Panc1 (cell line): ENCODE measurements around the gene COL4A2. TPM values are rescaled to one million over a fixed set of nuclear protein-coding genes. Genes with fewer than 3 reads are reported as not detected.

ENCODE experiments used
- ATAC-seq: fragments of 200-7000 bp; cut with Tn5 transposase; 2 replicates; pipeline ENCODE4 v1.9.1; 2020; ENCODE audit warnings: mild to moderate bottlenecking, moderate library complexity
- BruUV-seq: library from RNA; stranded (reverse); fragments of 400-500 nt; replicated peaks from 2 replicates; lab custom pipeline; 2021; lab: Mats Ljungman, UMichigan
- CTCF ChIA-PET: fragments of 300-600 bp; sonication (Branson Sonifier 250); formaldehyde crosslinking; loops from one replicate; lab custom pipeline; 2022; ENCODE audit warnings: antibody characterized with exemption; lab: Charles Lee
- POLR2A ChIA-PET: fragments of 300-600 bp; sonication (Branson Sonifier 250); formaldehyde crosslinking; loops from one replicate; lab custom pipeline; 2022; ENCODE audit warnings: antibody characterized with exemption; lab: Charles Lee
- DNase-seq: peaks from one replicate; pipeline ENCODE4 v3.0.0-alpha.2; 2010; ENCODE audit warnings: low read depth, low spot score
- H3K27ac ChIP-seq: 2 replicates; pipeline ENCODE4 v1.5.1; 2011; ENCODE audit warnings: mild to moderate bottlenecking, low read length, inconsistent platforms
- H3K27me3 ChIP-seq: fragments of 200-500 bp; sonication (Bioruptor generic); 2 replicates; pipeline ENCODE4 v1.6.0; 2014; ENCODE audit warnings: low read length, inconsistent platforms; ENCODE audit not compliant: control insufficient read depth, insufficient read depth
- H3K36me3 ChIP-seq: fragments of 200-500 bp; sonication (Bioruptor generic); 2 replicates; pipeline ENCODE4 v1.5.1; 2014; ENCODE audit warnings: inconsistent platforms, mild to moderate bottlenecking, low read length, moderate library complexity; ENCODE audit not compliant: control insufficient read depth, insufficient read depth
- H3K4me1 ChIP-seq: 2 replicates; pipeline ENCODE4 v1.5.1; 2011; ENCODE audit warnings: inconsistent platforms, mild to moderate bottlenecking, low read length, moderate library complexity; ENCODE audit not compliant: control insufficient read depth, insufficient read depth
- H3K4me3 ChIP-seq, 2 experiments: 2 replicates each; pipeline ENCODE4 v1.5.1; 2011 to 2012; ENCODE audit warnings: low read depth in 2 of 2, low read length in 2 of 2, mild to moderate bottlenecking in 2 of 2, inconsistent platforms in 1 of 2, moderate library complexity in 1 of 2
- H3K9me3 ChIP-seq: fragments of 200-500 bp; sonication (Bioruptor generic); 2 replicates; pipeline ENCODE4 v1.5.1; 2014; ENCODE audit warnings: low read depth, mild to moderate bottlenecking, inconsistent platforms, low read length, moderate library complexity; ENCODE audit not compliant: control insufficient read depth, insufficient read depth
- POLR2AphosphoS5 ChIP-seq: IDR thresholded peaks from 2 replicates; pipeline ENCODE4 v1.6.1; 2012; ENCODE audit warnings: mild to moderate bottlenecking, low read depth, low read length, moderate library complexity
- SIN3A ChIP-seq: IDR thresholded peaks from 2 replicates; pipeline ENCODE4 v1.6.1; 2012; ENCODE audit warnings: low read depth, mild to moderate bottlenecking, low read length, moderate library complexity, borderline replicate concordance; ENCODE audit not compliant: insufficient read depth
- TCF7L2 ChIP-seq: IDR thresholded peaks from 2 replicates; pipeline ENCODE4 v1.6.1; 2011; ENCODE audit warnings: mild to moderate bottlenecking, low read depth, low read length, inconsistent platforms
- in situ Hi-C: cut with HindIII; loops from 2 replicates; pipeline ENCODE4 v1.10.0; 2016; ENCODE audit warnings: low sequenced_read_pairs, low pct_unique_long_range_greater_than_20kb
- intact Hi-C: fragments of 100-400 bp; cut with micrococcal nuclease; formaldehyde crosslinking; loops from one replicate; pipeline ENCODE4 v1.10.0; 2022; ENCODE audit not compliant: unreplicated experiment
- total RNA-seq: library from RNA; stranded (reverse); gene quantifications from one replicate; pipeline ENCODE4 v1.2.1, GENCODE V29; 2021; ENCODE audit not compliant: unreplicated experiment
- TF ChIP-seq, protein P1 (sequence below): fragments of 450-650 bp; IDR thresholded peaks from 2 replicates; pipeline ENCODE4 v1.5.1; 2017; ENCODE audit warnings: mild to moderate bottlenecking
- TF ChIP-seq, protein P2 (sequence below), 2 experiments: IDR thresholded peaks; 2 replicates each; pipeline ENCODE4 v1.6.1; 2011 to 2012; ENCODE audit warnings: low read depth in 2 of 2, control low read depth in 1 of 2, low read length in 1 of 2, mild to moderate bottlenecking in 1 of 2, moderate library complexity in 1 of 2; ENCODE audit not compliant: insufficient read depth in 1 of 2

The COL4A2 gene
- total RNA-seq, 1 experiment from 2014 or later: 3.0 TPM

DNA sequence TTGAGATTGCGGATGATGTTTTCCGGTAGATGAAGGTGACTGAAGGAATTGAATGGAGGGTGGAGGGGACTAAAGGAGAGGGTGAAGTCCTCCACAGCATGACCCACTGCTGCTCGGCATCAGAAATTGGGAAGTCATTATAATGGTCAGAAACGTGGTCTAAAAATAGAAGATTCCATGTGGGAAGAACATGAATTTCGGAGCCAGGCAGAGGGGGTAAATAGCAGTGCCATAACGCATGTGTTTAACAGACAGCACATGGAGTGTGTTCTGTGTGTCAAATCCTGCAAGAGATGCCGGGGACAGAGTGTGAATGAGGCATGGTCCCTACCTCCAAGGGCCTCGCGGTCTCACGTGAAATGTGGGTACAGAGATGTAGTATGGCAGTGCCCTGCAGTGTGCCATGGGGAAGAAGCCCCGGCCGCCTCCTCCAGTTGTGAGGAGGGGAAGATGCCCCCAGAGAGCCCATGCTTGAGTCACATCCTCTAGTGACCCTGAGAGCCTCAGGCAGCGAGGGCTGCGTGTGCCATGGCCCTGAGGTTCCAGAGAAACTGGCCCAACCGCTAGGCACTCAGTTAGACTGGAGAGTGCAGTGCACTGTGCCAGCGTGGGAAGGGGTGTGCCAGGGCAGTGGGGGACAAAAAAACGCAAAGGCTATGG lies 106.1 kb downstream of the COL4A2 start:
- no TSS peak for BruUV-seq

DNA sequence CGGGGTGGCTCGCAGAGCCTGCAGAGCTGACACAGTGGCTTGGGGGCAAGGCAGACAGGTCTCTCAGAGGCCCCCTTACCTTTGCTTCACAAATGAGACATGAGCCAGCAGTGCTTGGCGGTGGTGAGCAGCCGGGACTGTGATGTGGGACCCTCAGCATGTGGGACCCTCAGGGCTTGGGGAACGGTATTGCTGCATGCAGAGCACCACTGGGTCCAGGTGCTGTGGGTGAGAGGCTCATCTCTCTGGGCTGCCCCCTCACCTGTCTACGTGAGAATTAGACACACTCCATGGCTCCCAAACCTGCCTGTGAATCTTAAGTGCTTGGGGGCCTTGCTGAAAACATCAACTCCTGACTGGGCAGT lies 106.6 kb downstream of the COL4A2 start:
- no peak for TF ChIP-seq SIN3A
- TF ChIP-seq, protein P1, sequence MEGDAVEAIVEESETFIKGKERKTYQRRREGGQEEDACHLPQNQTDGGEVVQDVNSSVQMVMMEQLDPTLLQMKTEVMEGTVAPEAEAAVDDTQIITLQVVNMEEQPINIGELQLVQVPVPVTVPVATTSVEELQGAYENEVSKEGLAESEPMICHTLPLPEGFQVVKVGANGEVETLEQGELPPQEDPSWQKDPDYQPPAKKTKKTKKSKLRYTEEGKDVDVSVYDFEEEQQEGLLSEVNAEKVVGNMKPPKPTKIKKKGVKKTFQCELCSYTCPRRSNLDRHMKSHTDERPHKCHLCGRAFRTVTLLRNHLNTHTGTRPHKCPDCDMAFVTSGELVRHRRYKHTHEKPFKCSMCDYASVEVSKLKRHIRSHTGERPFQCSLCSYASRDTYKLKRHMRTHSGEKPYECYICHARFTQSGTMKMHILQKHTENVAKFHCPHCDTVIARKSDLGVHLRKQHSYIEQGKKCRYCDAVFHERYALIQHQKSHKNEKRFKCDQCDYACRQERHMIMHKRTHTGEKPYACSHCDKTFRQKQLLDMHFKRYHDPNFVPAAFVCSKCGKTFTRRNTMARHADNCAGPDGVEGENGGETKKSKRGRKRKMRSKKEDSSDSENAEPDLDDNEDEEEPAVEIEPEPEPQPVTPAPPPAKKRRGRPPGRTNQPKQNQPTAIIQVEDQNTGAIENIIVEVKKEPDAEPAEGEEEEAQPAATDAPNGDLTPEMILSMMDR: no peak
- no peak for TF ChIP-seq TCF7L2
- TF ChIP-seq POLR2AphosphoS5: no peak
- TF ChIP-seq, protein P2, sequence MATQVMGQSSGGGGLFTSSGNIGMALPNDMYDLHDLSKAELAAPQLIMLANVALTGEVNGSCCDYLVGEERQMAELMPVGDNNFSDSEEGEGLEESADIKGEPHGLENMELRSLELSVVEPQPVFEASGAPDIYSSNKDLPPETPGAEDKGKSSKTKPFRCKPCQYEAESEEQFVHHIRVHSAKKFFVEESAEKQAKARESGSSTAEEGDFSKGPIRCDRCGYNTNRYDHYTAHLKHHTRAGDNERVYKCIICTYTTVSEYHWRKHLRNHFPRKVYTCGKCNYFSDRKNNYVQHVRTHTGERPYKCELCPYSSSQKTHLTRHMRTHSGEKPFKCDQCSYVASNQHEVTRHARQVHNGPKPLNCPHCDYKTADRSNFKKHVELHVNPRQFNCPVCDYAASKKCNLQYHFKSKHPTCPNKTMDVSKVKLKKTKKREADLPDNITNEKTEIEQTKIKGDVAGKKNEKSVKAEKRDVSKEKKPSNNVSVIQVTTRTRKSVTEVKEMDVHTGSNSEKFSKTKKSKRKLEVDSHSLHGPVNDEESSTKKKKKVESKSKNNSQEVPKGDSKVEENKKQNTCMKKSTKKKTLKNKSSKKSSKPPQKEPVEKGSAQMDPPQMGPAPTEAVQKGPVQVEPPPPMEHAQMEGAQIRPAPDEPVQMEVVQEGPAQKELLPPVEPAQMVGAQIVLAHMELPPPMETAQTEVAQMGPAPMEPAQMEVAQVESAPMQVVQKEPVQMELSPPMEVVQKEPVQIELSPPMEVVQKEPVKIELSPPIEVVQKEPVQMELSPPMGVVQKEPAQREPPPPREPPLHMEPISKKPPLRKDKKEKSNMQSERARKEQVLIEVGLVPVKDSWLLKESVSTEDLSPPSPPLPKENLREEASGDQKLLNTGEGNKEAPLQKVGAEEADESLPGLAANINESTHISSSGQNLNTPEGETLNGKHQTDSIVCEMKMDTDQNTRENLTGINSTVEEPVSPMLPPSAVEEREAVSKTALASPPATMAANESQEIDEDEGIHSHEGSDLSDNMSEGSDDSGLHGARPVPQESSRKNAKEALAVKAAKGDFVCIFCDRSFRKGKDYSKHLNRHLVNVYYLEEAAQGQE (IDR thresholded peaks at IDR 0.05; ENCODE audit: insufficient read depth in 1 of 2, low read depth in 2 of 2, low read length in 1 of 2): no peak
- no peaks in the 10 kb centered on the region for H3K4me1 ChIP-seq
- no peak for ATAC-seq
- POLR2A ChIA-PET: no interaction called here
- BruUV-seq: no TSS peak
- no peaks in the 10 kb centered on the region for H3K9me3 ChIP-seq
- H3K27me3 ChIP-seq: no peaks in the 10 kb centered on the region; the same call in 1 of the 2 replicates
- no peaks in the 10 kb centered on the region for H3K36me3 ChIP-seq
- CTCF ChIA-PET: no interaction called here
- DNase-seq: no peak
- intact Hi-C loops (loop anchor here (2.0 kb wide), 1 partner anchor 191 kb away; no protein-coding TSS in a partner anchor), in situ Hi-C loops (no loop called here)
- no peak overlapping the region for H3K4me3 ChIP-seq
- H3K27ac ChIP-seq: no peak overlapping the region

More for the DNA sequence above, 106.1 kb downstream of the COL4A2 start:
- Histone ChIP-seq H3K27me3 (no peaks in the 10 kb centered on the region; the same call in 1 of the 2 replicates), H3K9me3 (no peaks in the 10 kb centered on the region), H3K27ac (no peak overlapping the region), H3K4me3 (no peak overlapping the region), H3K36me3 (no peaks in the 10 kb centered on the region), H3K4me1 (no peaks in the 10 kb centered on the region)
- intact Hi-C loops: loop anchor here (2.0 kb wide), 1 partner anchor 190 kb away; no protein-coding TSS in a partner anchor
- TF ChIP-seq, protein P1: no peak
- no peak for TF ChIP-seq SIN3A
- TF ChIP-seq, protein P2 (IDR thresholded peaks at IDR 0.05; ENCODE audit: insufficient read depth in 1 of 2, low read depth in 2 of 2, low read length in 1 of 2): no peak
- no peak for TF ChIP-seq POLR2AphosphoS5
- no peak for TF ChIP-seq TCF7L2
- in situ Hi-C loops: no loop called here
- ATAC-seq (no peak), DNase-seq (no peak)
- POLR2A ChIA-PET: no interaction called here
- CTCF ChIA-PET: no interaction called here
